Measurements from ENCODE around the gene SYNGR3. TPM values are rescaled to one million over a fixed set of nuclear protein-coding genes. Genes with fewer than 3 reads are reported as not detected.

Gene SYNGR3
- total and polyA plus RNA-seq, 2 of the 13 experiments (the other 11 are each of a cell fraction or from before 2014, with no cell fraction given), result 0.97 to 5.7 TPM

DNA sequence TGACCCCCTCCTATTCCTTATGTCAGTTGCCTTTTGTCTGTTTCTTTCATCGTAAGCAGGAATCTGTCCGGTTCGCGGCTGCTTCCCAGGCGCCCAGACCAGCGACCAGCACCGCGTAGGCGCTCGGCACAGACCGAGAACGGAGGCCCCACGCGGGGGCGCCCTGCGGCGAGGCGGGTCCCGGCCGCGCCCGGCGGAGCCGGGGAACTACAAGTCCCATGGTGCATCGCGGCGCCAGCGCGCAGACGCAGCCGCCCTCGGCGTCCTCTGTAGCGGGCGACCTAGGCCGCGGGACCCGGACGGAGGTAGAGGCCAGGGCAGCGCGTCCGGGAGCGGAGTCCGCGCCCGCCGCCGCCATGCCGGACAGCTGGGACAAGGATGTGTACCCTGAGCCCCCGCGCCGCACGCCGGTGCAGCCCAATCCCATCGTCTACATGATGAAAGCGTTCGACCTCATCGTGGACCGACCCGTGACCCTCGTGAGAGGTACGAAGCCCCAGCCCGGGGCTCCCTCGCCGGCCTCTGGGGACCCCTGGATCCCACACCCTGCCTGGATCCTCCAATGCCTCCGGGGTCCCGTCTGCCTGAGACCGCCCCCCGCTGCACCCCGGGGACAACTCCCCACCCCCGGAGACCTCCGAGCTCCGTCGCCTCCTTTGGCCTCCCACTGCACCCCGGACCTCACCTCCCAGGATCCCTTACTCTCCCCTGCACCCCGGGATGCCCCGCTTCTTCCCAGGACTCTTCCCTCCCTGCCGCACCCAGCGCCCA lies 30.3 kb upstream of the SYNGR3 start, which contains the start of gene NDUFB10 (continued):
- 0 out of 2 replicates have a peak, but pooled peaks have one; percentile 50 for TF ChIP-seq RNF2 (conservative IDR thresholded peaks at IDR 0.05; ENCODE audit: low read depth)
- TF ChIP-seq ZFP62 (CRISPR knock-in tag; IDR thresholded peaks at IDR 0.05), result no peak
- TF ChIP-seq RBFOX2 (IDR thresholded peaks at IDR 0.05; ENCODE audit: low read depth, low read length), result peak; percentile 97
- TF ChIP-seq, protein P1, sequence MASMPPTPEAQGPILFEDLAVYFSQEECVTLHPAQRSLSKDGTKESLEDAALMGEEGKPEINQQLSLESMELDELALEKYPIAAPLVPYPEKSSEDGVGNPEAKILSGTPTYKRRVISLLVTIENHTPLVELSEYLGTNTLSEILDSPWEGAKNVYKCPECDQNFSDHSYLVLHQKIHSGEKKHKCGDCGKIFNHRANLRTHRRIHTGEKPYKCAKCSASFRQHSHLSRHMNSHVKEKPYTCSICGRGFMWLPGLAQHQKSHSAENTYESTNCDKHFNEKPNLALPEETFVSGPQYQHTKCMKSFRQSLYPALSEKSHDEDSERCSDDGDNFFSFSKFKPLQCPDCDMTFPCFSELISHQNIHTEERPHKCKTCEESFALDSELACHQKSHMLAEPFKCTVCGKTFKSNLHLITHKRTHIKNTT (CRISPR knock-in tag; IDR thresholded peaks at IDR 0.05), result no peak
- TF ChIP-seq, protein P2, sequence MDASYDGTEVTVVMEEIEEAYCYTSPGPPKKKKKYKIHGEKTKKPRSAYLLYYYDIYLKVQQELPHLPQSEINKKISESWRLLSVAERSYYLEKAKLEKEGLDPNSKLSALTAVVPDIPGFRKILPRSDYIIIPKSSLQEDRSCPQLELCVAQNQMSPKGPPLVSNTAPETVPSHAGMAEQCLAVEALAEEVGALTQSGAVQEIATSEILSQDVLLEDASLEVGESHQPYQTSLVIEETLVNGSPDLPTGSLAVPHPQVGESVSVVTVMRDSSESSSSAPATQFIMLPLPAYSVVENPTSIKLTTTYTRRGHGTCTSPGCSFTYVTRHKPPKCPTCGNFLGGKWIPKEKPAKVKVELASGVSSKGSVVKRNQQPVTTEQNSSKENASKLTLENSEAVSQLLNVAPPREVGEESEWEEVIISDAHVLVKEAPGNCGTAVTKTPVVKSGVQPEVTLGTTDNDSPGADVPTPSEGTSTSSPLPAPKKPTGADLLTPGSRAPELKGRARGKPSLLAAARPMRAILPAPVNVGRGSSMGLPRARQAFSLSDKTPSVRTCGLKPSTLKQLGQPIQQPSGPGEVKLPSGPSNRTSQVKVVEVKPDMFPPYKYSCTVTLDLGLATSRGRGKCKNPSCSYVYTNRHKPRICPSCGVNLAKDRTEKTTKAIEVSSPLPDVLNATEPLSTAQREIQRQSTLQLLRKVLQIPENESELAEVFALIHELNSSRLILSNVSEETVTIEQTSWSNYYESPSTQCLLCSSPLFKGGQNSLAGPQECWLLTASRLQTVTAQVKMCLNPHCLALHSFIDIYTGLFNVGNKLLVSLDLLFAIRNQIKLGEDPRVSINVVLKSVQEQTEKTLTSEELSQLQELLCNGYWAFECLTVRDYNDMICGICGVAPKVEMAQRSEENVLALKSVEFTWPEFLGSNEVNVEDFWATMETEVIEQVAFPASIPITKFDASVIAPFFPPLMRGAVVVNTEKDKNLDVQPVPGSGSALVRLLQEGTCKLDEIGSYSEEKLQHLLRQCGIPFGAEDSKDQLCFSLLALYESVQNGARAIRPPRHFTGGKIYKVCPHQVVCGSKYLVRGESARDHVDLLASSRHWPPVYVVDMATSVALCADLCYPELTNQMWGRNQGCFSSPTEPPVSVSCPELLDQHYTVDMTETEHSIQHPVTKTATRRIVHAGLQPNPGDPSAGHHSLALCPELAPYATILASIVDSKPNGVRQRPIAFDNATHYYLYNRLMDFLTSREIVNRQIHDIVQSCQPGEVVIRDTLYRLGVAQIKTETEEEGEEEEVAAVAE (CRISPR knock-in tag; IDR thresholded peaks at IDR 0.05; ENCODE audit: borderline replicate concordance), result peak; percentile 81
- 0 out of 2 replicates have a peak, but pooled peaks have one; percentile 52 for TF ChIP-seq NKX3-1 (CRISPR knock-in tag; IDR thresholded peaks at IDR 0.05)
- TF ChIP-seq POGZ (CRISPR knock-in tag; IDR thresholded peaks at IDR 0.05), result peak; percentile 50; the same call in 1 of the 2 replicates
- peak; percentile 92 for TF ChIP-seq ZSCAN31 (CRISPR knock-in tag; IDR thresholded peaks at IDR 0.05; ENCODE audit: low read depth)
- TF ChIP-seq, protein P3, sequence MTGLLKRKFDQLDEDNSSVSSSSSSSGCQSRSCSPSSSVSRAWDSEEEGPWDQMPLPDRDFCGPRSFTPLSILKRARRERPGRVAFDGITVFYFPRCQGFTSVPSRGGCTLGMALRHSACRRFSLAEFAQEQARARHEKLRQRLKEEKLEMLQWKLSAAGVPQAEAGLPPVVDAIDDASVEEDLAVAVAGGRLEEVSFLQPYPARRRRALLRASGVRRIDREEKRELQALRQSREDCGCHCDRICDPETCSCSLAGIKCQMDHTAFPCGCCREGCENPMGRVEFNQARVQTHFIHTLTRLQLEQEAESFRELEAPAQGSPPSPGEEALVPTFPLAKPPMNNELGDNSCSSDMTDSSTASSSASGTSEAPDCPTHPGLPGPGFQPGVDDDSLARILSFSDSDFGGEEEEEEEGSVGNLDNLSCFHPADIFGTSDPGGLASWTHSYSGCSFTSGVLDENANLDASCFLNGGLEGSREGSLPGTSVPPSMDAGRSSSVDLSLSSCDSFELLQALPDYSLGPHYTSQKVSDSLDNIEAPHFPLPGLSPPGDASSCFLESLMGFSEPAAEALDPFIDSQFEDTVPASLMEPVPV (CRISPR knock-in tag; IDR thresholded peaks at IDR 0.05), result peak; percentile 47; the same call in 1 of the 2 replicates
- TF ChIP-seq PHF21A (CRISPR knock-in tag; IDR thresholded peaks at IDR 0.05), result peak; percentile 58
- no peak for TF ChIP-seq DNMT3B (CRISPR knock-in tag; conservative IDR thresholded peaks at IDR 0.05)
- TF ChIP-seq ZNF143 (CRISPR knock-in tag; IDR thresholded peaks at IDR 0.05), result peak; percentile 97
- TF ChIP-seq TGIF2 (CRISPR knock-in tag; IDR thresholded peaks at IDR 0.05), result peak; percentile 65; the same call in 1 of the 2 replicates
- TF ChIP-seq FOXK1 (CRISPR knock-in tag; IDR thresholded peaks at IDR 0.05; ENCODE audit: borderline replicate concordance, low read depth), result peak; percentile 81; the same call in 1 of the 2 replicates
- TF ChIP-seq, protein P4, sequence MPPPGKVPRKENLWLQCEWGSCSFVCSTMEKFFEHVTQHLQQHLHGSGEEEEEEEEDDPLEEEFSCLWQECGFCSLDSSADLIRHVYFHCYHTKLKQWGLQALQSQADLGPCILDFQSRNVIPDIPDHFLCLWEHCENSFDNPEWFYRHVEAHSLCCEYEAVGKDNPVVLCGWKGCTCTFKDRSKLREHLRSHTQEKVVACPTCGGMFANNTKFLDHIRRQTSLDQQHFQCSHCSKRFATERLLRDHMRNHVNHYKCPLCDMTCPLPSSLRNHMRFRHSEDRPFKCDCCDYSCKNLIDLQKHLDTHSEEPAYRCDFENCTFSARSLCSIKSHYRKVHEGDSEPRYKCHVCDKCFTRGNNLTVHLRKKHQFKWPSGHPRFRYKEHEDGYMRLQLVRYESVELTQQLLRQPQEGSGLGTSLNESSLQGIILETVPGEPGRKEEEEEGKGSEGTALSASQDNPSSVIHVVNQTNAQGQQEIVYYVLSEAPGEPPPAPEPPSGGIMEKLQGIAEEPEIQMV (CRISPR knock-in tag; IDR thresholded peaks at IDR 0.05; ENCODE audit: low read depth), result peak; percentile 87; the same call in 1 of the 2 replicates
- TF ChIP-seq ZNF556 (CRISPR knock-in tag; IDR thresholded peaks at IDR 0.05; ENCODE audit: borderline replicate concordance), result peak; percentile 82; the same call in 1 of the 2 replicates
- TF ChIP-seq, protein P5, sequence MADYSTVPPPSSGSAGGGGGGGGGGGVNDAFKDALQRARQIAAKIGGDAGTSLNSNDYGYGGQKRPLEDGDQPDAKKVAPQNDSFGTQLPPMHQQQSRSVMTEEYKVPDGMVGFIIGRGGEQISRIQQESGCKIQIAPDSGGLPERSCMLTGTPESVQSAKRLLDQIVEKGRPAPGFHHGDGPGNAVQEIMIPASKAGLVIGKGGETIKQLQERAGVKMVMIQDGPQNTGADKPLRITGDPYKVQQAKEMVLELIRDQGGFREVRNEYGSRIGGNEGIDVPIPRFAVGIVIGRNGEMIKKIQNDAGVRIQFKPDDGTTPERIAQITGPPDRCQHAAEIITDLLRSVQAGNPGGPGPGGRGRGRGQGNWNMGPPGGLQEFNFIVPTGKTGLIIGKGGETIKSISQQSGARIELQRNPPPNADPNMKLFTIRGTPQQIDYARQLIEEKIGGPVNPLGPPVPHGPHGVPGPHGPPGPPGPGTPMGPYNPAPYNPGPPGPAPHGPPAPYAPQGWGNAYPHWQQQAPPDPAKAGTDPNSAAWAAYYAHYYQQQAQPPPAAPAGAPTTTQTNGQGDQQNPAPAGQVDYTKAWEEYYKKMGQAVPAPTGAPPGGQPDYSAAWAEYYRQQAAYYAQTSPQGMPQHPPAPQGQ (CRISPR knock-in tag; IDR thresholded peaks at IDR 0.05; ENCODE audit: borderline replicate concordance), result no peak
- TF ChIP-seq ZNF557 (CRISPR knock-in tag; IDR thresholded peaks at IDR 0.05), result no peak

All from HepG2 (cell line).